ENCODE measurements around the gene ALOXE3.
A peak's percentile ranks its signal among the peaks of the same experiment; 100 is the strongest.

The ALOXE3 gene

GRCh38 chr17:8153525-8153956, 35.2 kb upstream of the ALOXE3 start:
- DNase-seq (ENCODE audit: low read depth in 2 of 2), result peak; percentile 98 to 99
- H3K4me3 ChIP-seq (replicated peaks in 1 of 2; ENCODE audit: low read depth in 2 of 2, low read length in 2 of 2), result peak overlapping the region; percentile 30 to 52
- TF ChIP-seq CTCF (IDR thresholded peaks at IDR 0.05; ENCODE audit: low read depth, low read length), result no peak

GRCh38 chr17:8153031-8153451, 34.7 kb upstream of the ALOXE3 start:
- no peak for TF ChIP-seq CTCF (IDR thresholded peaks at IDR 0.05; ENCODE audit: low read depth, low read length)
- peak overlapping the region in 1 of 2 donors; percentile 76 for H3K4me3 ChIP-seq (replicated peaks in 1 of 2; ENCODE audit: low read depth in 2 of 2, low read length in 2 of 2)
- no peak for DNase-seq (ENCODE audit: low read depth in 2 of 2)

GRCh38 chr17:8152112-8152775, 33.9 kb upstream of the ALOXE3 start, which contains the start of gene PER1:
TSS of gene PER1 (minus strand) at chr17:8152404. CDS start at chr17:8150706, 1,698 bp downstream.
- TF ChIP-seq CTCF (IDR thresholded peaks at IDR 0.05; ENCODE audit: low read depth, low read length), result no peak
- peak within 1 kb of the TSS; percentile 76 to 91 for H3K4me3 ChIP-seq (replicated peaks in 1 of 2; ENCODE audit: low read depth in 2 of 2, low read length in 2 of 2)
- DNase-seq (ENCODE audit: low read depth in 2 of 2), result peak; percentile 99

- TF ChIP-seq CTCF (IDR thresholded peaks at IDR 0.05; ENCODE audit: low read depth, low read length), result no peak
- DNase-seq (ENCODE audit: low read depth in 2 of 2), result peak; percentile 86
- H3K4me3 ChIP-seq (replicated peaks in 1 of 2; ENCODE audit: low read depth in 2 of 2, low read length in 2 of 2), result peak overlapping the region; percentile 76 to 91
Observed at GRCh38 chr17:8151641-8152111, 33.4 kb upstream of the ALOXE3 start.

- no peak for TF ChIP-seq CTCF (IDR thresholded peaks at IDR 0.05; ENCODE audit: low read depth, low read length)
- H3K4me3 ChIP-seq (replicated peaks in 1 of 2; ENCODE audit: low read depth in 2 of 2, low read length in 2 of 2), result peak overlapping the region; percentile 76 to 91
- peak; percentile 94 to 98 for DNase-seq (ENCODE audit: low read depth in 2 of 2)
Observed at GRCh38 chr17:8151120-8151640, 32.9 kb upstream of the ALOXE3 start.

GRCh38 chr17:8150194-8151119, 32.1 kb upstream of the ALOXE3 start:
- peak overlapping the region; percentile 76 to 91 for H3K4me3 ChIP-seq (replicated peaks in 1 of 2; ENCODE audit: low read depth in 2 of 2, low read length in 2 of 2)
- no peak for TF ChIP-seq CTCF (IDR thresholded peaks at IDR 0.05; ENCODE audit: low read depth, low read length)
- peak; percentile 22 to 31 for DNase-seq (ENCODE audit: low read depth in 2 of 2)
